ENCODE data around the gene TIGD4.

DNA sequence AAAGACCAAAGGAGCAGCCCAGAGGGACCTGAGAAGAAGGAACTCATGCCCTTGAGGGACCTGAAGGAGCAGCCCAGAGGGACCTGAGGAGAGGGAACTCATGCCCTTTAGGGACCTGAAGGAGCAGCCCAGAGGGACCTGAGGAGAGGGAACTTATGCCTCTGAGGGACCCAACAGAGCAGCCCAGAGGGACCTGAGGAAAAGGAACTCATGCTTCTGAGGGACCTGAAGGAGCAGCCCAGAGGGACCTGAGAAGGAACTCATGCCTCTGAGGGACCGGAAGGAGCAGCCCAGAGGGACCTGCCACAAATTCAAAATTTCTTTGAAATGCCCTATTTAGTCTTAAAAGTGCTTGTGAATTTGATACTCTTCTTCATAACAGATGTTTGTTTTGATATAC is 51.2 kb downstream of the TIGD4 start:
- TF ChIP-seq EZH2 (IDR thresholded peaks at IDR 0.05; ENCODE audit: low read depth, unreplicated experiment) (no peak), CREB1 (CRISPR knock-in tag; IDR thresholded peaks at IDR 0.05; ENCODE audit: low read depth) (no peak), POLR2AphosphoS5 (IDR thresholded peaks at IDR 0.05; ENCODE audit: low read depth) (no peak), EZH2phosphoT487 (IDR thresholded peaks at IDR 0.05; ENCODE audit: unreplicated experiment) (no peak), JUNB (IDR thresholded peaks at IDR 0.05; ENCODE audit: unreplicated experiment) (no peak), STAT1 (IDR thresholded peaks at IDR 0.05; ENCODE audit: unreplicated experiment) (no peak), ZNF331 (CRISPR knock-in tag; IDR thresholded peaks at IDR 0.05; ENCODE audit: low read depth) (no peak), NANOG (IDR thresholded peaks at IDR 0.05; ENCODE audit: borderline replicate concordance) (no peak)
- TF ChIP-seq, protein P1, sequence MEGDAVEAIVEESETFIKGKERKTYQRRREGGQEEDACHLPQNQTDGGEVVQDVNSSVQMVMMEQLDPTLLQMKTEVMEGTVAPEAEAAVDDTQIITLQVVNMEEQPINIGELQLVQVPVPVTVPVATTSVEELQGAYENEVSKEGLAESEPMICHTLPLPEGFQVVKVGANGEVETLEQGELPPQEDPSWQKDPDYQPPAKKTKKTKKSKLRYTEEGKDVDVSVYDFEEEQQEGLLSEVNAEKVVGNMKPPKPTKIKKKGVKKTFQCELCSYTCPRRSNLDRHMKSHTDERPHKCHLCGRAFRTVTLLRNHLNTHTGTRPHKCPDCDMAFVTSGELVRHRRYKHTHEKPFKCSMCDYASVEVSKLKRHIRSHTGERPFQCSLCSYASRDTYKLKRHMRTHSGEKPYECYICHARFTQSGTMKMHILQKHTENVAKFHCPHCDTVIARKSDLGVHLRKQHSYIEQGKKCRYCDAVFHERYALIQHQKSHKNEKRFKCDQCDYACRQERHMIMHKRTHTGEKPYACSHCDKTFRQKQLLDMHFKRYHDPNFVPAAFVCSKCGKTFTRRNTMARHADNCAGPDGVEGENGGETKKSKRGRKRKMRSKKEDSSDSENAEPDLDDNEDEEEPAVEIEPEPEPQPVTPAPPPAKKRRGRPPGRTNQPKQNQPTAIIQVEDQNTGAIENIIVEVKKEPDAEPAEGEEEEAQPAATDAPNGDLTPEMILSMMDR (conservative IDR thresholded peaks at IDR 0.05; ENCODE audit: low read depth in 2 of 2) = no peak
- TF ChIP-seq, protein P2, sequence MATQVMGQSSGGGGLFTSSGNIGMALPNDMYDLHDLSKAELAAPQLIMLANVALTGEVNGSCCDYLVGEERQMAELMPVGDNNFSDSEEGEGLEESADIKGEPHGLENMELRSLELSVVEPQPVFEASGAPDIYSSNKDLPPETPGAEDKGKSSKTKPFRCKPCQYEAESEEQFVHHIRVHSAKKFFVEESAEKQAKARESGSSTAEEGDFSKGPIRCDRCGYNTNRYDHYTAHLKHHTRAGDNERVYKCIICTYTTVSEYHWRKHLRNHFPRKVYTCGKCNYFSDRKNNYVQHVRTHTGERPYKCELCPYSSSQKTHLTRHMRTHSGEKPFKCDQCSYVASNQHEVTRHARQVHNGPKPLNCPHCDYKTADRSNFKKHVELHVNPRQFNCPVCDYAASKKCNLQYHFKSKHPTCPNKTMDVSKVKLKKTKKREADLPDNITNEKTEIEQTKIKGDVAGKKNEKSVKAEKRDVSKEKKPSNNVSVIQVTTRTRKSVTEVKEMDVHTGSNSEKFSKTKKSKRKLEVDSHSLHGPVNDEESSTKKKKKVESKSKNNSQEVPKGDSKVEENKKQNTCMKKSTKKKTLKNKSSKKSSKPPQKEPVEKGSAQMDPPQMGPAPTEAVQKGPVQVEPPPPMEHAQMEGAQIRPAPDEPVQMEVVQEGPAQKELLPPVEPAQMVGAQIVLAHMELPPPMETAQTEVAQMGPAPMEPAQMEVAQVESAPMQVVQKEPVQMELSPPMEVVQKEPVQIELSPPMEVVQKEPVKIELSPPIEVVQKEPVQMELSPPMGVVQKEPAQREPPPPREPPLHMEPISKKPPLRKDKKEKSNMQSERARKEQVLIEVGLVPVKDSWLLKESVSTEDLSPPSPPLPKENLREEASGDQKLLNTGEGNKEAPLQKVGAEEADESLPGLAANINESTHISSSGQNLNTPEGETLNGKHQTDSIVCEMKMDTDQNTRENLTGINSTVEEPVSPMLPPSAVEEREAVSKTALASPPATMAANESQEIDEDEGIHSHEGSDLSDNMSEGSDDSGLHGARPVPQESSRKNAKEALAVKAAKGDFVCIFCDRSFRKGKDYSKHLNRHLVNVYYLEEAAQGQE (IDR thresholded peaks at IDR 0.05; ENCODE audit: unreplicated experiment) = no peak
- TF ChIP-seq, protein P3, sequence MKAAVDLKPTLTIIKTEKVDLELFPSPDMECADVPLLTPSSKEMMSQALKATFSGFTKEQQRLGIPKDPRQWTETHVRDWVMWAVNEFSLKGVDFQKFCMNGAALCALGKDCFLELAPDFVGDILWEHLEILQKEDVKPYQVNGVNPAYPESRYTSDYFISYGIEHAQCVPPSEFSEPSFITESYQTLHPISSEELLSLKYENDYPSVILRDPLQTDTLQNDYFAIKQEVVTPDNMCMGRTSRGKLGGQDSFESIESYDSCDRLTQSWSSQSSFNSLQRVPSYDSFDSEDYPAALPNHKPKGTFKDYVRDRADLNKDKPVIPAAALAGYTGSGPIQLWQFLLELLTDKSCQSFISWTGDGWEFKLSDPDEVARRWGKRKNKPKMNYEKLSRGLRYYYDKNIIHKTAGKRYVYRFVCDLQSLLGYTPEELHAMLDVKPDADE (IDR thresholded peaks at IDR 0.05) = no peak

Measured in GM23338 (cell line).